Epidermal melanocyte (primary cell): ENCODE measurements around the gene CLIC6.

Experiments
- DNase-seq: peaks from one replicate; pipeline ENCODE4 v3.0.0; 2011; ENCODE audit warnings: low spot score; ENCODE audit not compliant: insufficient read length

Gene CLIC6

DNA sequence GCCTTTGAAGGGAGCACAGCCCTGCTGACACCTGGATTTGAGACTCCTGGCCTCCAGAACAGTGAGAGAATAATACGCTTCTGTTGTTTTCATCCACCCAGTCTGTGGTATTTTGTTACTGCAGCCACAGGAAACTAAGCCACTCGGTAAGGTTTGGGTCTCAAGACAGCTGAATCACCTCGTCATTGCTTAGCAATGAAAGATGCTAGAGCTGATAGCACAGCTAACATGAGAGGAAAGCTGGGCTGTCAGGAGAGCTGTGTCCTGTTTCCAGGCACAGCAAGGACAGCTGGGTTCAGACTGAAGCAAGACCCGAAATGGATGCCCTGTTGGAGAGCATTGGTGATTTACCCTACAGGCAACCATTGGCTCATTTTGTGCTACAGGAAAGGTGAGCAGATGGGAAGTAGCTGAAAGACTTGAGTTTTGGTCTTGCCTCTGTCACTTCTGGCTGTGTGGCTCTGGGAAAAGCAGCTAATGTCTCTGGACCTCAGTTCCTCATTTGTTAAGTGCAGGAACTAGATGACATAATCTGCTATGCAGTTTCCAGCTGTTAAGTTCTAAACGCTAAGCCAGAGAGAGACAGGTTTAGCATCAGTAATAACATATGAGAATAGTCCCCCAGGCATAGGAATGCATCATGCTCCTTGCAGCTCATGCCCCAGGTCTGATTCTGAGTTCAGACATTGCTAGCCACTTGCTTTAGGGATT, 58.0 kb downstream of the CLIC6 start:
- DNase-seq, result no peak

- DNase-seq, result no peak
These were observed 59.7 kb downstream of the CLIC6 start for GRCh38 chr21:34728479-34728878.

- DNase-seq, result no peak
These were observed 61.4 kb downstream of the CLIC6 start for GRCh38 chr21:34730194-34730593.

GRCh38 chr21:34730756-34731445, 62.1 kb downstream of the CLIC6 start:
- DNase-seq, result no peak

GRCh38 chr21:34732388-34732821, 63.6 kb downstream of the CLIC6 start:
- DNase-seq, result no peak

- DNase-seq, result no peak
These were observed 65.1 kb downstream of the CLIC6 start for GRCh38 chr21:34733852-34734251.

DNA sequence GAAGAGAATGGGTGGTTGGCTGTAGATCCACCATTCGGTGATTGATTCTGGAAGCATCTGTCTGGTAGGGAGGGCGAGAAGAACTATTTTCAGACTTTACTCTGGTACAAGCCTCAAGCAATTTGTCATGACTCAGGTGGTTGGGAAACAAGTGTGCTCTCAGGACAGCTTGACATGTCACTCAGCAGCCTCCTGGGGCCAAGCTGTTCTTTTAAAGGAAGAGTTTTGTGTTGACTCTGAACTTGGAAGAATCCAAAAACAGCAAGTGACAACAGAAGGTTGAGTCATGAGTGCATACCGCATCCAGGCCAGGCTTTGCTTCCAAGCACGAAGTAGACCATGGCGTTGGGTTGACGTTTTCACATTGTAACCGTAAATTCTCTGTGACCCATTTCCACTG, 65.9 kb downstream of the CLIC6 start:
- DNase-seq, result no peak

GRCh38 chr21:34736116-34736874, 67.5 kb downstream of the CLIC6 start:
- DNase-seq, result no peak

DNA sequence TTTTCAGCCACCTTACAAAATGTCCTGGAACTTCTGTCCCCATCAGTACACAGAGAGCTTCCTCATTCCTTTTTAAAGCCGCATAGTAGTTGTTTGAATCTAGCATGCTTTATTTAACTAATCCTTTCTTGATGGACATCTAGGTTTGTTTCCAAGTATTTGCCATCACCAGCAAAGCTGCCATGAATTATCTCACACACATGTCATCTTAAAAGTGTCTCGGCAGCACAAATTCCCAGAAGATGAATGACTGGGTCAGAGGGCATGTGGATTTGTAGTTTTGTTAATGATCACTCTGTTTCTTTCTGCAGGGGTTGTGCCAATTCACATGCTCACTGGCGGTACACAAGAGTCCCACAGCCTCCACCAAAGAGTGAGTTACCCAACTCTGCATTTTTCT, 68.3 kb downstream of the CLIC6 start:
- no peak for DNase-seq

DNA sequence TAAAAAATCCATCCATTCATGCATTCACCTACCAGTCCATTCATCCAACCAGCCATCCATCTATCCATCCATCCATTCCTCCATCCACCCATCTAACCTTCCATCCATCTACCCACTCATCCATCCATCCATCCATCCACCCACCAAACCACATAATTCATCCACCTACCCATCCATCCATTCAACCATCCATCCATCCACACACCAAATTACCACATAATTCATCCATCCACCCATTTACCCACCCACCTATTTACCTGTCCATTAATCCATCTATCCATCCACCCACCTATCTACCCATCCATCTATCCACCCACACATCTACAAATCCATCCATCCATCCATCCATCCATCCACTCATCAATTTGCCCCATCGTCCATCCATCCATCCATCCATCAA, 71.4 kb downstream of the CLIC6 start:
- DNase-seq, result no peak

- no peak for DNase-seq
These were observed 74.5 kb downstream of the CLIC6 start for GRCh38 chr21:34743285-34743684.

DNA sequence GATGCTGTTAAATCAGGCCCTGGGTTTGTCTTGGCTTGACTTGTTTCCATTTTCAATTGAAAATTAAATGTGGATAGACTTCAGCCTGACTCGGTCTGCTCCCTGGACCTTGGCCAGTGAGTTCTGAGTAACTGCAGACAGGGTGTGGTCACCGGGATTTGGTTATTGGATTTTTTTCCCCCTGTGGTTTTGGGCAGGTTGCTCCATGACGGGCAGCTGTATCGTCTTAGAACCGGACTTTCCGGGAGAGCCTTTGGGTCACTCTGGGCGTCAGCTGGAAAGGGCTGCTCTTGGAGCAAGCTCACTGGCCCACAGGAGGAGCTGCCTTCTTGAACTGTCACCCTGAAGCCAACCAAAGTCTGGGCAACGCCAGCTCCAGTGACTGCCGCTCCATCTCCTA, 75.0 kb downstream of the CLIC6 start:
- no peak for DNase-seq

DNA sequence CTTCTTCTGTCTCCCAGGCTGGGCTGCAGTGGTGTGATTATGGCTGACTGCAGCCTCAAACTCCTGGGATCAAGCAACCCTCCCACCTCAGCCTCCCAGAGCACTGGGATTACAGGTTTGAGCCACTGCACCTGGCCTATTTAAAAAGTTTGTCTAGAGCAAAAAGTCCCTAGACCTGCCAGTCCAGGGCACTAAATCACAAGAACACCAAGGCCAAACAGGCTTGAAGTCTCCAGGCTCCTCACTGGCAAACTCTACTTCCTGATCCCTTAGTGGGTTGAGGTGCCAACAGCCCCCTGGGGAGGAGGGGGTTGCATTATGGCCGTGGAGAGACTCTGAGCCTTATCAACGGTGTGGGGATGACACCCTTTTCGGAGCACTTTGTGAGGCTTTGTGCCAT, 76.0 kb downstream of the CLIC6 start:
- no peak for DNase-seq

- DNase-seq, result peak; percentile 76
These were observed 76.9 kb downstream of the CLIC6 start for GRCh38 chr21:34745557-34746255.

- no peak for DNase-seq
These were observed 80.1 kb downstream of the CLIC6 start for GRCh38 chr21:34748862-34749261.

DNA sequence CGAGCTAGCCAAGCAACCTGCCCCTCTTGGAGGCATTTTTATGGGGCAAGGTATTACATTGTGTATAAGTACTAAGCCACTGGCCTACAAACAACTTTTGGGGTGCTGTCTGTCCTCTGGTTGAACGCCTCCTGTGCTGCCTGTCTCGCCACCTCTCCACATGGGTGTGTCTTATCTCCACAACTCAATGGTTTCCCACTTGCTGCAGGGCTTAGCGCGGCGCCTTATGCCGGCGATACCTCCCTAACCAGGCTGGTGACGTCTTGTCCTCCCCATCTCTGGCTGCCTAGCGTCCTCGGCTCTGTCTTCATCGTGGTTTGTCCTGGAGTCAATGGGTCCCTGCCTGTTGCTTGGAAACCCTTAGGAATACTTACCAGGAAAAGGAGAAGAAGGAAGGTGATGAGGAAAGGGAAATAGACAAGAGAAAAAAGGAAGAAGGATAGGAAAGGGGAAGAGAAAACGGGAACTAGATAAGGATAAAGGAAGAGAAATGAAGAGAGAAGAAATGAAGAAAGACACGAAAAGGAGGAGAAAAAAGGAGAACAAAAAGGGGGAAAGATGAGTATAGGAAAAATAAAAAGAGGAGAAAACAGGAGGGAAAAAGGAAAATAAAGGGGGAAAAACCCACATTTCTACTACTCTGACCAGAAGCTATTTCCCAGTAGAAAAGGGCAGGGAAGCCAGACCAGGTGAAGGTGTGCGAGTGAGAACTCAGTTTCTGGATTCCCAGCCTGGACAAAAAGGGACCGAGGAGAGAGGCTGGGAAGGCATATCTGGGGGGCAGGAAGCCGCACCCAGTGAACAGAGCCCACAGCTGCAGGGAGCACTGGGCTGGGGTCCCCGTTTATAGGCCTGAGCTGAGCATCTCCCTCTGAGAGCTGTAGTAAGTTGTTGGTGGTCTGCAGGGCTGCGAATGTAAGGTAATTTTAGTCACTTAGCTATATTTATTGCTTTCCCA, 86.2 kb downstream of the CLIC6 start:
- no peak for DNase-seq

- DNase-seq, result no peak
These were observed 93.0 kb downstream of the CLIC6 start for GRCh38 chr21:34761758-34762330.

DNA sequence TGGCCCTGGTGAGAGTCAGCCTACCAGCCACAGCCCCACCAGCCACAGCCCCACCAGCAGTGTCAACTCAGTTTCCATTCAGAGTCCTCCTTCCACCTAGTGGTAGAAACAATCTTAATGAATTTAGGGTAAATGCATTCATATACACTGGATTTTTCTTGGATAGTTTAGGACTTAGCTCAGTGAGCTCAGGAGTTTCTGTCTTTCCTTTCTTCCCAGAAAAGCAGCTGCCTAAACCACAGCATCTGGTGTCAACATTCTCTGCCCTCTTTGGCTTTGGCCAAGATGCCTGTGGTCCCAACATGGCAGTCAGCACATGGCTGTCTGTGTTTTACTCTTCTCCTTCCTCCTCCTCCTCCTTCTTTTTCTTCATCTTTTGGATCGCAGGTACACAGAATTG, 94.0 kb downstream of the CLIC6 start:
- no peak for DNase-seq

GRCh38 chr21:34764715-34765284, 96.0 kb downstream of the CLIC6 start:
- no peak for DNase-seq

DNA sequence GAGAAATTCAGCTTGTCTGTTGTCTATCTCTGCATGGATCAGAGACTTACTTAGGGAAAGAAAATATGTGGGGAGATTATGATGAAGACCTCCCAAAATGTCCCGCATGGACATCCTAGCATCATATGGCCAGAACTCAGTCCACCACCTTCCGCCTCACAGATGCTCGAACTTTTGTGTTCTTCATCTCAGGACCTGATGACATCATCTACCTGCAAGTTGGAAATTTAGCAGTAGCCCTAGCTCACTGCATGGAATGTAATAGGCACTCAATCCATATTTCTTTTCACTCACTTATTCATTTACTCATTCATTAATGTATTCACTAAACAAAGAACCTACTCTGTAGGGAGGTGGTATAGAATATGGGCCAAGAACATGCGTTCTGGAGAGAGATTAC, 96.8 kb downstream of the CLIC6 start:
- no peak for DNase-seq
